CD14-positive monocyte (primary cell): ENCODE data around the gene HCK. TPM values are rescaled to one million over a fixed set of nuclear protein-coding genes. Genes with fewer than 3 reads are reported as not detected.

Source experiments
- DNase-seq, 3 donors: peaks; one replicate each; pipeline ENCODE4 v3.0.0-alpha.2; 2011 to 2022
- H2AFZ ChIP-seq: 2 replicates; pipeline ENCODE4 v1.6.0; 2012; ENCODE audit warnings: mild to moderate bottlenecking, low read depth, low read length, inconsistent platforms; ENCODE audit not compliant: insufficient read depth, poor library complexity, severe bottlenecking
- H3K27ac ChIP-seq, 2 donors: 1 replicate in 1 of 2; 2 replicates in 1 of 2; pipeline ENCODE4 v1.5.1; 2012 to 2013; ENCODE audit warnings: low read length in 2 of 2, control low read depth in 1 of 2, inconsistent platforms in 1 of 2, low read depth in 1 of 2, mild to moderate bottlenecking in 1 of 2
- H3K27me3 ChIP-seq, 2 donors: one replicate each; pipeline versions ENCODE4 v1.6.0 to v1.6.1; 2011 to 2013; ENCODE audit warnings: low read length in 2 of 2; ENCODE audit not compliant: control insufficient read depth in 2 of 2, insufficient read depth in 2 of 2
- H3K36me3 ChIP-seq, 2 donors: replicated peaks in 1 of 2; 1 replicate in 1 of 2; 2 replicates in 1 of 2; pipeline versions ENCODE4 v1.5.1 to v1.6.1; 2012 to 2013; ENCODE audit warnings: low read length in 2 of 2, control low read depth in 1 of 2, inconsistent platforms in 1 of 2, mild to moderate bottlenecking in 1 of 2; ENCODE audit not compliant: insufficient read depth in 2 of 2, control insufficient read depth in 1 of 2
- H3K4me1 ChIP-seq, 2 donors: 1 replicate in 1 of 2; 2 replicates in 1 of 2; pipeline versions ENCODE4 v1.5.1 to v1.6.1; 2012 to 2013; ENCODE audit warnings: low read length in 2 of 2, control low read depth in 1 of 2, inconsistent platforms in 1 of 2, mild to moderate bottlenecking in 1 of 2, moderate library complexity in 1 of 2; ENCODE audit not compliant: insufficient read depth in 2 of 2, control insufficient read depth in 1 of 2
- H3K4me2 ChIP-seq: replicated peaks from 2 replicates; pipeline ENCODE3; 2012; ENCODE audit warnings: low read length, moderate library complexity, mild to moderate bottlenecking; ENCODE audit not compliant: poor library complexity, severe bottlenecking; ENCODE audit errors: extremely low read depth
- H3K4me3 ChIP-seq, 3 experiments: fragments of 200-600 bp in 1 of 3; sonication (generic) in 1 of 3; replicated peaks in 1 of 3; 1 replicate in 2 of 3; 2 replicates in 1 of 3; pipeline ENCODE4 v1.5.1; 2011 to 2013; ENCODE audit warnings: low read length in 3 of 3, mild to moderate bottlenecking in 3 of 3, control low read depth in 2 of 3, low read depth in 2 of 3, inconsistent platforms in 1 of 3, moderate library complexity in 1 of 3
- H3K79me2 ChIP-seq: 2 replicates; pipeline ENCODE4 v1.6.0; 2012; ENCODE audit warnings: mild to moderate bottlenecking, control low read depth, inconsistent platforms, low read length, moderate library complexity; ENCODE audit not compliant: insufficient read depth
- H3K9ac ChIP-seq: 2 replicates; pipeline ENCODE4 v1.6.0; 2017; ENCODE audit warnings: low read length, mild to moderate bottlenecking; ENCODE audit not compliant: insufficient read depth, poor library complexity, severe bottlenecking
- H3K9me3 ChIP-seq, 2 donors: replicated peaks in 1 of 2; 1 replicate in 1 of 2; 2 replicates in 1 of 2; pipeline versions ENCODE4 v1.5.1 to v1.6.1; 2012 to 2013; ENCODE audit warnings: low read length in 2 of 2, control low read depth in 1 of 2; ENCODE audit not compliant: control insufficient read depth in 1 of 2, insufficient read depth in 1 of 2
- H4K20me1 ChIP-seq: 2 replicates; pipeline ENCODE4 v1.6.0; 2012; ENCODE audit warnings: mild to moderate bottlenecking, low read length, control low read depth, moderate library complexity; ENCODE audit not compliant: insufficient read depth
- H3K27ac Mint-ChIP-seq, 7 donors: one replicate each; pipeline ENCODE4 v1.8.0; 2020; ENCODE audit warnings: mild to moderate bottlenecking in 7 of 7, mixed read lengths in 7 of 7, moderate library complexity in 6 of 7, inconsistent platforms in 2 of 7
- H3K27me3 Mint-ChIP-seq, 3 donors: one replicate each; pipeline ENCODE4 v1.8.0; 2021 to 2022; ENCODE audit warnings: low read depth in 3 of 3, mild to moderate bottlenecking in 3 of 3, mixed read lengths in 3 of 3, moderate library complexity in 3 of 3, inconsistent platforms in 1 of 3
- H3K36me3 Mint-ChIP-seq, 2 donors: one replicate each; pipeline ENCODE4 v1.8.0; 2020; ENCODE audit warnings: mixed read lengths in 2 of 2, inconsistent platforms in 1 of 2, mild to moderate bottlenecking in 1 of 2
- H3K4me1 Mint-ChIP-seq: one replicate; pipeline ENCODE4 v1.8.0; 2020; ENCODE audit warnings: mild to moderate bottlenecking, mixed read lengths
- H3K4me3 Mint-ChIP-seq, 2 donors: one replicate each; pipeline ENCODE4 v1.8.0; 2020; ENCODE audit warnings: mild to moderate bottlenecking in 2 of 2, mixed read lengths in 2 of 2, moderate library complexity in 1 of 2
- H3K9me3 Mint-ChIP-seq, 7 donors: one replicate each; pipeline ENCODE4 v1.8.0; 2020 to 2022; ENCODE audit warnings: mixed read lengths in 7 of 7, mild to moderate bottlenecking in 6 of 7, moderate library complexity in 6 of 7, inconsistent platforms in 2 of 7
- CTCF ChIP-seq: fragments of 200-600 bp; IDR thresholded peaks from one replicate; pipeline ENCODE4 v1.8.0; 2022; ENCODE audit warnings: antibody characterized with exemption, mild to moderate bottlenecking
- WGBS: methylation state at CpG from one replicate; pipeline ENCODE4 v1.1.5; 2013; ENCODE audit warnings: missing lambda C conversion rate; ENCODE audit not compliant: insufficient coverage; 5-methylcytosine and 5-hydroxymethylcytosine counted together
- intact Hi-C, 2 donors: fragments of 100-400 bp; cut with micrococcal nuclease; formaldehyde crosslinking; loops; one replicate each; pipeline versions ENCODE4 v1.15.0 to v1.15.1; 2023
- polyA plus RNA-seq, 3 donors: library from polyadenylated mRNA; depleted of rRNA in 1 of 3; unstranded in 2 of 3; stranded (reverse) in 1 of 3; fragments of 300-500 nt in 2 of 3; fragments of >200 nt in 1 of 3; fragmentation: Illumina TruSeq in 2 of 3; gene quantifications; 1 replicate in 2 of 3; 2 replicates in 1 of 3; pipeline ENCODE4 v1.2.3, GENCODE V29; 2012 to 2021

Gene HCK
- polyA plus RNA-seq, 3 donors: 430 to 688 (median 526) TPM

DNA sequence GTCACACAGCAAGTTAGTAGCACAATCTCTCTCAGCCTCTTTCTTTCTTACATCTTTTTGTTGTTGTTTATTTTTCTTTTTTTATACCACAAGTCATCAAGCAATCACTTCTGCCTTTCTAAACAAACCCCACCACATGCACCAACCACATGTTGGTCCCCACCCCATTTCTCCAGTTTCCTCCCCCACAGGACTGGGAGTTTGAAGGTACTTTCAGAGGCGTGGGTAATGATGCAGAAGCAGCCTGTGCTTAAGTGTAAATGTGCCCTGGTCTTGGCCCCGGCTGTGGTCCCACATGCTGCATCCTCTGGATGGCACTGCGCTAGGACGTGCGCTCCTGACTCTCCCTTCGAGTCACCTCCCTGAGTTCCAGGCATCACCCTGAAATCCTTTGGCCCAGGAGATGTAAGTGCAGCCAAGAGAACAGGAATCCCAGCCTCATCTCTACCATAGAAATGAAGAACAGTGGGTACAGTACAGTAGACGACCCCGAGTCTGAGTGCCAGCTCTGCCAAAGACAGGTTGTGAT, 5.7 kb downstream of the HCK start:
- peaks cover 99% of the 10 kb centered on the region for H3K79me2 ChIP-seq
- Mint-ChIP-seq H3K36me3 (peaks cover 73 to 91% of the 10 kb centered on the region in 2 donors), H3K9me3 (peaks cover 0 to 5% (median 0%) of the 10 kb centered on the region in 7 donors), H3K4me3 (peak overlapping the region in 1 of 2 donors; percentile 84), H3K4me1 (peaks cover 85% of the 10 kb centered on the region), H3K27ac (peak overlapping the region; percentile 94 to 99 (median 97)), H3K27me3 (peaks cover 0 to 2% (median 1%) of the 10 kb centered on the region in 3 donors)
- no peak for TF ChIP-seq CTCF
- H3K36me3 ChIP-seq: peaks cover 45 to 58% of the 10 kb centered on the region in 2 donors
- no peaks in the 10 kb centered on the region for H3K9me3 ChIP-seq
- peak overlapping the region; percentile 51 for H3K4me2 ChIP-seq
- peak overlapping the region in 1 of 3 experiments; percentile 59 for H3K4me3 ChIP-seq
- H3K27ac ChIP-seq: peak overlapping the region; percentile 87 to 93
- H4K20me1 ChIP-seq: no peaks in the 10 kb centered on the region
- DNase-seq: no peak
- no peaks in the 10 kb centered on the region for H3K27me3 ChIP-seq
- H3K9ac ChIP-seq: peak overlapping the region; percentile 29
- 96% methylated on average over 4 of the region's 8 CpGs for WGBS
- peaks cover 86 to 98% of the 10 kb centered on the region in 2 donors for H3K4me1 ChIP-seq
- intact Hi-C loops: no loop called here
- no peak overlapping the region for H2AFZ ChIP-seq

DNA sequence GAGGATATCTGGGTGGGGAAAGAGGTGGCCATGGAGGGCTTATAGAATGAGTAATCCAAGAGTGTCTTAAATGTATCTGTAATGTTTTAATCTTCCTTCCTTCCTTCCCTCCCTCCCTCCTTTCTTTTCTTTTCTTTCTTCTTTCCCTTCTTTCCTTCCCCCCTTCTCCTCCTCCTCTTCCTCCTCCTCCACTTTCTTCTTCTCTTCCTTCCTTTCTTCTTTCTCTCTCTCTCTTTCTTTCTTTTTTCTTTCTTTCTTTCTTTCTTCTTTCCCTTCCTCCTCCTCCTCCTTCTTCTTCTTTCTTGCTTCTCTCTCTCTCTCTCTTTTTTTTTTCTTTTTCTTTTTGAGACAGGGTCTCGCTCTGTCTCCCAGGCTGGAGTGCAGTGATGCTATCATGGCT, 7.1 kb downstream of the HCK start:
- H3K9me3 Mint-ChIP-seq: peaks cover 0 to 5% (median 0%) of the 10 kb centered on the region in 7 donors
- Histone ChIP-seq H3K27ac (peak overlapping the region; percentile 50 to 93), H3K4me3 (peak overlapping the region in 1 of 3 experiments; percentile 33), H3K27me3 (no peaks in the 10 kb centered on the region), H3K4me2 (peak overlapping the region; percentile 34), H3K36me3 (peaks cover 45 to 54% of the 10 kb centered on the region in 2 donors), H2AFZ (no peak overlapping the region), H4K20me1 (peaks cover under 1% of the 10 kb centered on the region), H3K9me3 (no peaks in the 10 kb centered on the region), H3K4me1 (peaks cover 93 to 99% of the 10 kb centered on the region in 2 donors), H3K9ac (no peak overlapping the region), H3K79me2 (peaks cover 96% of the 10 kb centered on the region)
- TF ChIP-seq CTCF: no peak
- peaks cover 66 to 91% of the 10 kb centered on the region in 2 donors for H3K36me3 Mint-ChIP-seq
- H3K27me3 Mint-ChIP-seq: peaks cover 0 to 2% (median 1%) of the 10 kb centered on the region in 3 donors
- peak overlapping the region in 1 of 2 donors; percentile 69 for H3K4me3 Mint-ChIP-seq
- peak overlapping the region; percentile 74 to 99 (median 96) for H3K27ac Mint-ChIP-seq
- peaks cover 89% of the 10 kb centered on the region for H3K4me1 Mint-ChIP-seq
- intact Hi-C loops: no loop called here
- no peak for DNase-seq
- WGBS: 100% methylated on average over 1 of the region's 1 CpG
